ENCODE measurements around the gene ILK.

Gene ILK

GRCh38 chr11:6630632-6631291 is 27.2 kb downstream of the ILK start:
- DNase-seq (ENCODE audit: low read depth in 1 of 2, low spot score in 1 of 2): no peak
- H3K4me3 ChIP-seq (replicated peaks; ENCODE audit: insufficient read depth, low read length): no peak overlapping the region
- no peaks in the 10 kb centered on the region for H3K27me3 ChIP-seq (ENCODE audit: insufficient read depth, poor library complexity, severe bottlenecking)
- H3K27ac ChIP-seq (replicated peaks): no peak overlapping the region
- no peak for TF ChIP-seq CTCF (IDR thresholded peaks at IDR 0.05; ENCODE audit: insufficient read depth, low read length)
- TF ChIP-seq REST (IDR thresholded peaks at IDR 0.05; ENCODE audit: insufficient replicate concordance, low read depth): no peak
- TF ChIP-seq POLR2AphosphoS5 (IDR thresholded peaks at IDR 0.05; ENCODE audit: low read depth): no peak
- TF ChIP-seq SPI1 (IDR thresholded peaks at IDR 0.05; ENCODE audit: borderline replicate concordance, low read depth): no peak
- no peak for TF ChIP-seq GABPA (IDR thresholded peaks at IDR 0.05; ENCODE audit: low read depth)

GRCh38 chr11:6631361-6631890 is 27.9 kb downstream of the ILK start:
- TF ChIP-seq SPI1 (IDR thresholded peaks at IDR 0.05; ENCODE audit: borderline replicate concordance, low read depth) (no peak), POLR2AphosphoS5 (IDR thresholded peaks at IDR 0.05; ENCODE audit: low read depth) (no peak), REST (IDR thresholded peaks at IDR 0.05; ENCODE audit: insufficient replicate concordance, low read depth) (no peak), CTCF (IDR thresholded peaks at IDR 0.05; ENCODE audit: insufficient read depth, low read length) (no peak), GABPA (IDR thresholded peaks at IDR 0.05; ENCODE audit: low read depth) (no peak)
- Histone ChIP-seq H3K4me3 (replicated peaks; ENCODE audit: insufficient read depth, low read length) (no peak overlapping the region), H3K27me3 (ENCODE audit: insufficient read depth, poor library complexity, severe bottlenecking) (no peaks in the 10 kb centered on the region), H3K27ac (replicated peaks) (no peak overlapping the region)
- DNase-seq (ENCODE audit: low read depth in 1 of 2, low spot score in 1 of 2): no peak

GRCh38 chr11:6632116-6633073 is 28.8 kb downstream of the ILK start:
- no peak for DNase-seq (ENCODE audit: low read depth in 1 of 2, low spot score in 1 of 2)
- TF ChIP-seq SPI1 (IDR thresholded peaks at IDR 0.05; ENCODE audit: borderline replicate concordance, low read depth) (no peak), REST (IDR thresholded peaks at IDR 0.05; ENCODE audit: insufficient replicate concordance, low read depth) (no peak), GABPA (IDR thresholded peaks at IDR 0.05; ENCODE audit: low read depth) (no peak), POLR2AphosphoS5 (IDR thresholded peaks at IDR 0.05; ENCODE audit: low read depth) (no peak), CTCF (IDR thresholded peaks at IDR 0.05; ENCODE audit: insufficient read depth, low read length) (no peak)
- Histone ChIP-seq H3K27me3 (ENCODE audit: insufficient read depth, poor library complexity, severe bottlenecking) (no peaks in the 10 kb centered on the region), H3K27ac (replicated peaks) (no peak overlapping the region), H3K4me3 (replicated peaks; ENCODE audit: insufficient read depth, low read length) (no peak overlapping the region)

Data from HL-60 (cell line).